Measurements from ENCODE around the gene SORCS2.

GRCh38 chr4:7374571-7374970 lies 182.2 kb downstream of the SORCS2 start:
- TF ChIP-seq EZH2 (IDR thresholded peaks at IDR 0.05; ENCODE audit: insufficient read depth, poor library complexity, severe bottlenecking) = no peak
- TF ChIP-seq EZH2phosphoT487 (IDR thresholded peaks at IDR 0.05; ENCODE audit: insufficient read depth, low read depth) = no peak

Data from GM23248 (cell line).